Common myeloid progenitor, CD34-positive (primary cell): ENCODE results near the gene DCAKD.

Experiments used
- CTCF ChIA-PET: fragments of 350-600 bp; sonication (Branson Sonifier 250); formaldehyde crosslinking; loops from one replicate; lab custom pipeline; 2021; ENCODE audit warnings: antibody characterized with exemption; lab: Charles Lee
- POLR2A ChIA-PET: fragments of 350-600 bp; sonication (Branson Sonifier 250); formaldehyde crosslinking; loops from one replicate; lab custom pipeline; 2021; ENCODE audit warnings: antibody characterized with exemption; lab: Charles Lee
- DNase-seq, 3 donors: peaks; one replicate each; pipeline versions ENCODE4 v3.0.0 to v3.0.0-alpha.2; 2013
- H3K27ac ChIP-seq, 2 experiments: 1 replicate in 1 of 2; 2 replicates in 1 of 2; pipeline ENCODE4 v1.7.0; 2013; ENCODE audit warnings: inconsistent platforms in 2 of 2, low read length in 2 of 2, mild to moderate bottlenecking in 2 of 2, low read depth in 1 of 2, moderate library complexity in 1 of 2; ENCODE audit not compliant: severe bottlenecking in 2 of 2, insufficient read depth in 1 of 2, poor library complexity in 1 of 2
- H3K27me3 ChIP-seq, 5 experiments: replicated peaks in 2 of 5; 1 replicate in 3 of 5; 2 replicates in 2 of 5; pipeline versions ENCODE4 v1.6.1 to v1.7.0; 2013; ENCODE audit warnings: low read length in 4 of 5, mild to moderate bottlenecking in 2 of 5, moderate library complexity in 2 of 5, inconsistent platforms in 1 of 5; ENCODE audit not compliant: insufficient read depth in 5 of 5, control insufficient read depth in 4 of 5
- H3K36me3 ChIP-seq, 4 experiments: 1 replicate in 2 of 4; 2 replicates in 2 of 4; pipeline versions ENCODE4 v1.6.1 to v1.7.0; 2013; ENCODE audit warnings: low read length in 3 of 4, control low read depth in 1 of 4, mild to moderate bottlenecking in 1 of 4; ENCODE audit not compliant: control insufficient read depth in 4 of 4, insufficient read depth in 4 of 4
- H3K4me1 ChIP-seq, 4 experiments: 1 replicate in 3 of 4; 2 replicates in 1 of 4; pipeline versions ENCODE4 v1.6.1 to v1.7.1; 2013; ENCODE audit warnings: low read length in 3 of 4, mild to moderate bottlenecking in 3 of 4, control low read depth in 1 of 4, inconsistent platforms in 1 of 4, moderate library complexity in 1 of 4; ENCODE audit not compliant: control insufficient read depth in 4 of 4, insufficient read depth in 4 of 4; ENCODE audit errors: control extremely low read depth in 1 of 4
- H3K4me3 ChIP-seq, 7 experiments: 1 replicate in 4 of 7; 2 replicates in 3 of 7; pipeline versions ENCODE4 v1.5.1 to v1.7.0; 2013; ENCODE audit warnings: mild to moderate bottlenecking in 7 of 7, low read length in 6 of 7, moderate library complexity in 6 of 7, inconsistent platforms in 2 of 7, low read depth in 2 of 7, control low read depth in 1 of 7; ENCODE audit not compliant: insufficient read depth in 4 of 7, control insufficient read depth in 1 of 7; ENCODE audit errors: extremely low read depth in 1 of 7
- H3K9me3 ChIP-seq, 5 experiments: 1 replicate in 4 of 5; 2 replicates in 1 of 5; pipeline versions ENCODE4 v1.6.1 to v1.7.1; 2013; ENCODE audit warnings: low read length in 4 of 5, mild to moderate bottlenecking in 2 of 5, inconsistent platforms in 1 of 5, low read depth in 1 of 5, moderate library complexity in 1 of 5; ENCODE audit not compliant: control insufficient read depth in 4 of 5, insufficient read depth in 2 of 5; ENCODE audit errors: control extremely low read depth in 1 of 5
- WGBS: methylation state at CpG from one replicate; pipeline ENCODE4 v1.1.5; 2013; ENCODE audit not compliant: insufficient coverage; 5-methylcytosine and 5-hydroxymethylcytosine counted together

The DCAKD gene

DNA sequence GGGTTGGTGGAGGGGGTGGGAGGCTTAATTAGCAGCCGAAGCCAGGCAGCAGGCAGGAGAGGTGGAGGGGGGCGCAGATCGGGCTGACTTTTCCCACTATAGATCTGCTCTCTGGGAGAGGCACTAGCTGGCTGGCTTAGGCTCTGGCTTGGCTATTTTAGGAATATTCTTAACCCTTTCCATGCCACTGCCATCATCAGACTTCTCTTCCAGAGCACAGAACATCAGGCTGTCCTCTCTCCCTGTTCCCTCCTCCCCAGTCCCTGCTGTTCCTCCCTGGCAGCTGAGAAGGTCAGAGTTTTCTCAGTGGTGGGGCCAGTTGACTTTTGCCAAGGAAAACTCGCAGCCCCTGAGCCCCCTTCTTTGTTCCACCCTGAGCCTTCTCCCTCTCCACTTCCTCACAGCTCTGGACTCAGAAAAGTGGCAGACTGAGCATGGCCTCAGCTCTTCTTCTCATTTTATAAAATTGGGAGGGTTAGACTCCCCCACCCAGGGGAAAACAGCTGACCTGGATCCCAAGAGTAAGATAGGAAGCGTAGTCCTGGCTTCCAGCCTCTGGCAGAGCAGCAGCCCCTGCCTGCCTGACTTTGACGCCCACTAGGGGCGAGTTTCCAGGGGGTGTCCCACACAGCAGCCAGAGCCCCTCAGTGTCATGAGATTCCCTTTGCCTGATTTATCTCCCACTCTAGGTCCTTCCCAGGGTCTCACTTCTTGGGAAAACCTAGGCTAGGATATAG, 73.5 kb downstream of the DCAKD start:
- ChIA-PET POLR2A (no interaction called here), CTCF (interaction anchor here (0.8 to 2.1 kb wide), 5 partner anchors 12 to 58 kb away, joined by 3 to 7 read pairs (median 5); no protein-coding TSS in a partner anchor)
- H3K27me3 ChIP-seq, result peaks cover 5 to 86% (median 30%) of the 10 kb centered on the region in 5 experiments
- no peaks in the 10 kb centered on the region for H3K4me1 ChIP-seq
- no peaks in the 10 kb centered on the region for H3K36me3 ChIP-seq
- no peak overlapping the region for H3K27ac ChIP-seq
- no peak for DNase-seq
- no peak overlapping the region for H3K4me3 ChIP-seq
- H3K9me3 ChIP-seq, result no peaks in the 10 kb centered on the region
- 65% methylated on average over 6 of the region's 7 CpGs for WGBS

DNA sequence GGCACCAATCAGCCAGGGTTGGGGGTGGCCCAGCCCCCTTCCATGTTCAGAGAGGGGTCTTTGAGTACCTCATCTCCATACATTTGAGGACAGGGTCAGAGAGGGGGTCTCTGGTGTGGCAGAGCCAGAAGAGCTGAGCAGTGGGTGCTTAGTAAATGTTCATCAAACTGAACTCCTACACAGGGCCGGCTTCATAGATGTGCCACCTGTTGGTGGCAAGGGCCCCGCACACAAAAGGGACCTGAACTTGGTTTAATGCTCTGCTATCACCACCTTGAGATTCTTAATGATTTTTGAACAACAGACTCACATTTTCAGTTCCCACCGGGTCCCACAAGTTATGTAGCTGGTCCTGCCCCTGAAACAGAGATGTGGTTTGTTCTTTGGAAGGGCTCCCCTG, 74.4 kb downstream of the DCAKD start:
- Histone ChIP-seq H3K4me3 (no peak overlapping the region), H3K27ac (no peak overlapping the region), H3K4me1 (no peaks in the 10 kb centered on the region), H3K27me3 (peaks cover 5 to 87% (median 35%) of the 10 kb centered on the region in 5 experiments), H3K9me3 (no peaks in the 10 kb centered on the region), H3K36me3 (no peaks in the 10 kb centered on the region)
- CTCF ChIA-PET, result interaction anchor here (1.0 to 2.1 kb wide), 4 partner anchors 14 to 57 kb away, joined by 3 to 7 read pairs (median 5); no protein-coding TSS in a partner anchor
- 89% methylated on average over 3 of the region's 3 CpGs for WGBS
- DNase-seq, result no peak
- POLR2A ChIA-PET, result no interaction called here

DNA sequence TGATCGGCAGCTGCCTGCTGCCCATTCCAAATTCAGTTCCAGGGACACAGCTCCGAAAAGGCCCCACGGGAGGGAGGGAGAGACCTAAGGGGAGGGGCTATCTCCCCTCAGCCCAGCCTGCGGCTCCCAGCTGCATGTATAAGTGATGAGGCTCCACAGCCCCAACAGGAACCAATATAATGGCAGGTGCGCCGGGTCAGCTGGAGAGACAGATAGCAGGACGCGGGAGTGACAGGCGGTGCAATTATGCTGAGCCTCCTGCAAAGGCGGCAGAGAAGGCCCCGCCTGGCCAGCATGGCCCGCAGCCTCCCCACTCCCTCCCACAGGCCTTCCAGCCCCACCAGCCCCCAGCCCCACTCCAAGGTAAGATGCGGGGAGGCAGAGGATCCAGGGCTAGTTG, 75.2 kb downstream of the DCAKD start:
- ChIA-PET CTCF (interaction anchor here (1.0 to 2.1 kb wide), 2 partner anchors 41 to 56 kb away, joined by 3 to 7 read pairs; no protein-coding TSS in a partner anchor), POLR2A (no interaction called here)
- no peaks in the 10 kb centered on the region for H3K36me3 ChIP-seq
- no peak for DNase-seq
- no peak overlapping the region for H3K4me3 ChIP-seq
- no peaks in the 10 kb centered on the region for H3K9me3 ChIP-seq
- no peak overlapping the region for H3K27ac ChIP-seq
- H3K27me3 ChIP-seq, result peaks cover 5 to 88% (median 39%) of the 10 kb centered on the region in 5 experiments
- H3K4me1 ChIP-seq, result no peaks in the 10 kb centered on the region
- 61% methylated on average over 7 of the region's 13 CpGs for WGBS
